COLO668 (cell line): ENCODE measurements around the gene TRIM26.
"Not testable (repeated sequence)": the region's sequence is repeated elsewhere in the genome, so short reads cannot be mapped to it uniquely, and the experiment has no call there.

ENCODE experiments used
- DNase-seq: peaks from one replicate; lab custom pipeline; 2025; ENCODE audit not compliant: unreplicated experiment; lab: John Stamatoyannopoulos, UW

TRIM26 gene

DNA sequence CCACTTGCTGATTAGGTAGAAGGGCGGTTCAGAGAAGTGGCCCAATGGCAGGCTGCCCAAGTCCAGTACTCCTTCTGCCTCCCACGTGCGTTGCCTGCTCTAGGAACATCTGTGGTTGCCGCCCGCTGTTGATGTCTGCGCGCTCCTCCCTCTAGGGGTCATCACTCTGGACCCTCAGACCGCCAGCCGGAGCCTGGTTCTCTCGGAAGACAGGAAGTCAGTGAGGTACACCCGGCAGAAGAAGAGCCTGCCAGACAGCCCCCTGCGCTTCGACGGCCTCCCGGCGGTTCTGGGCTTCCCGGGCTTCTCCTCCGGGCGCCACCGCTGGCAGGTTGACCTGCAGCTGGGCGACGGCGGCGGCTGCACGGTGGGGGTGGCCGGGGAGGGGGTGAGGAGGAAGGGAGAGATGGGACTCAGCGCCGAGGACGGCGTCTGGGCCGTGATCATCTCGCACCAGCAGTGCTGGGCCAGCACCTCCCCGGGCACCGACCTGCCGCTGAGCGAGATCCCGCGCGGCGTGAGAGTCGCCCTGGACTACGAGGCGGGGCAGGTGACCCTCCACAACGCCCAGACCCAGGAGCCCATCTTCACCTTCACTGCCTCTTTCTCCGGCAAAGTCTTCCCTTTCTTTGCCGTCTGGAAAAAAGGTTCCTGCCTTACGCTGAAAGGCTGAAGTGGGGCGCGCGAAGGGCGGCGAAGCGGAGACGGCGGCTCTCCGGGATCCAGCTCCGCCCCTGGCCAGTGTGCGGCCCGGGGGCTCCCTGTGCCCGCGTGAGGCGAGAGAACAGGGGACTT lies 41.3 kb downstream of the TRIM26 start:
- DNase-seq, result no peak

DNA sequence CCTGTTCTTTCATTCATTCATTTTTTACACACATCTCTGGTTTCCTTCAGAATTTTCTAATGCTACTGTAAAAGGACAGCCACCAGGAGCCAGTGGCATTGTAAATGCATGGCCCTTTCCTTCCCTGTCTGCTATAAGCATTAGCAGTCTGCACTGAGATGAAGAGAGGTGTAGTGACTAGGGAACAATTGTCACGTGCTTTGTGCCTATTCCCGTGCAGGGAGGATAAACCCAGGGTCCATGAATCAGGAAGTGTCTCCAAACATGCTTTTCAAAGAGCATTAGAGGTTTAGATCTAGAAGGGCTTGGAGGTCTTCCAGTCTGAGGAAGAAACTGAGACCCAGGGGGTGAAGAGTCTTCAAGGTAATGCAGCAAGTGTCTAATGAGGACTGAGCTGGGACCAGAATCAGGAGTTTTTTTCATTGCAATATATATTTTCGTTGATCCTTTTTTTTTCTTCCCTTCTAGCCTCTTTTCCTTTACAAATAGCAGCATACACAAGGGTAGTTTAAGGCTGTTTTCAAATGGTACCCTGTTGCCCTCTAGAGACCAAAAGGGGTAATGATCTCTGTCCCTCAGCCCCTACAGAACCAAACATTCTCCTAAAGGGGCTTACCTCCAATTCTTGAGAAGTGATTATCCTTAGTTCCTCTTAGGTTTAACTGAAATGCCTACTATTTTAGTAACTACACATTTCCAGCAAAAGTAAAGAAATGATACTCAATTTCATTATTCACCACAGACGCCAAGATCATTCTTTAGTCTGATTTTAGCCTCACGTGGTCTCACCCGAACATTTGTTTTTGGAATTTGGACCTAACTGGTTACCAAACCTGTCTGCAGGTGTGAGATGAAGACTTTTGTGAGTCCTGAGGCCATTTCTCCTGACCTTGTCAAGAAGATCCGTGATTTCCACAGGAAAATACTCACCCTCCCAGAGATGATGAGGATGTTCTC lies 43.3 kb downstream of the TRIM26 start:
- DNase-seq, result no peak

DNA sequence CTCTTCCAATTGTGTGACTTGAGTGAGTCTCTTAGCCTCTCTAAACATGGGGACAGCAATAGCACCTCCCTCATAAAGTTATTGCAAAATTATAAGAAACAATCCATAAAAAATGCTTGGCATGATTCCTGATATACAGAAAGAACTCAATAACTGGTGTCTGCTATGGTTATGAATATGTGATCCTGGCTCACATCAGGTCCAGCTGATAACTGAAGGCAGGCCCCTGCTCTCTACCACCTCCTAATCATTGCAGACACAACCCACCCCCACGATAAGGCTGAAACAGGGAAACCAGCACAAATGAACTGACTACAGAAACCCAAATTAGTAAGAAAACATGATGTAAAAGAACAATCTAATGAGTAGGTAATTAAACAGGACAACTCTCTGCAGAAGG lies 44.5 kb downstream of the TRIM26 start:
- no peak for DNase-seq

- DNase-seq, result no peak
Measured at GRCh38 chr6:30167101-30167500, 46.1 kb downstream of the TRIM26 start.

DNA sequence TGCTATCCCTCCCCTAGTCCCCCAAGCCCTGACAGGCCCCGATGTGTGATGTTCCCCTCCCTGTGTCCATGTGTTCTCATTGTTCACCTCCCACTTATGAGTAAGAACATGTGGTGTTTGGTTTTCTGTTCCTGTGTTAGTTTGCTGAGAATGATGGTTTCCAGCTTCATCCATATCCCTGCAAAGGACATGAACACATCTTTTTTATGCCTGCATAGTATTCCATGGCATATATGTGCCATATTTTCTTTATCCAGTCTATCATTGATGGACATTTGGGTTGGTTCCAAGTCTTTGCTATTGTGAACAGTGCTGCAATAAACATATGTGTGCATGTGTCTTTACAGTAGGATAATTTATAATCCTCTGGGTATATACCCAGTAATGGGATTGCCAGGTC lies 48.0 kb downstream of the TRIM26 start:
- DNase-seq, result not testable (repeated sequence)

DNA sequence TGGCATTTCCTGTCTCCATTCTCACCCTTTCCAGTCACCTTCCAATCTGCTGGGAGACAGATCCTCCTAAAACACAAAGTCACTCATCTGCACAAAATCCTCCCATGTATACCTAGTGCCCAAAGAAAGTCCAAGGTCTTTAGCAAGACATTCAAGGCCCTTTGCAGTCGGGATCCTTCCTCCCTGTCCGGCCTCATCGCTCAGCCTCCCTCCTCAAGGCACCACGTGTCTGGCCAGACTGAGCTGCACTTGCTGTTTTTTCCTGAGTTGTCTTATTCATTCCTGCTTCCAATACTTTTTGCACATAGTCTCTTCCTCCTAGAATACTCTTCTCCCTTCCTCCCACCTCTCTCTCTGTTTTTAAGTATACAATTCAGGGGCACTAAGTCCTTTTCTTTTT lies 48.5 kb downstream of the TRIM26 start:
- DNase-seq, result no peak

DNA sequence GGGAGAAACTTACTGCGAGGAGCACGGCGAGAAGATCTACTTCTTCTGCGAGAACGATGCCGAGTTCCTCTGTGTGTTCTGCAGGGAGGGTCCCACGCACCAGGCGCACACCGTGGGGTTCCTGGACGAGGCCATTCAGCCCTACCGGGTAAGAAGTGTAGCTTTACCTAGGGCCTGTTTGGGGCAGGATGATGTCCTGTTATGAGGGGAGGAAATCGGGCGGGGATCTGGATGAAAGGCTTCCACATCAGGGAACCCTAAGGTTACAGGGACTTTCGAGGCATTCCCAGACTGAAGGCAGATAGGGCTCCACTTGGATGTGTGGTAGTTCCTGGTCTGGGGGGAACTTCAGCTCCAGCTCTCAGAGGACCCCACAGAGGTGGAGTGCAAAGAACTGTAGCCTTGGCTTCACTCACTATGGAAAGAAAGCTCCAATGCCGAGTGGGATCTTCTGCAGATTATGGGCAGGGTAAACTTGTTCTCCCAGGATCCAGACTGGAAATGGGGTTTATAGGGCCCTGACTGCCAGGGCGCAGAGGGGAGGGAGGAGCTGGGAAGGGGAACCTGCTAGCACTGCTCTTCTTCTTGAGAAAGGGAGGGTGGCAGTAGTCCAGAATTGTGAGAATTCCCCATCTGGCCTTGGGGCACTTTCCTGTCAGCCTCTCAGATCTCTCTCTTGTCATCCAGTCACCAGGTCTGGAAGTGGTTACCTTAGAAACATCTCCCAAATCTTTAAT lies 49.1 kb downstream of the TRIM26 start:
- DNase-seq, result no peak

DNA sequence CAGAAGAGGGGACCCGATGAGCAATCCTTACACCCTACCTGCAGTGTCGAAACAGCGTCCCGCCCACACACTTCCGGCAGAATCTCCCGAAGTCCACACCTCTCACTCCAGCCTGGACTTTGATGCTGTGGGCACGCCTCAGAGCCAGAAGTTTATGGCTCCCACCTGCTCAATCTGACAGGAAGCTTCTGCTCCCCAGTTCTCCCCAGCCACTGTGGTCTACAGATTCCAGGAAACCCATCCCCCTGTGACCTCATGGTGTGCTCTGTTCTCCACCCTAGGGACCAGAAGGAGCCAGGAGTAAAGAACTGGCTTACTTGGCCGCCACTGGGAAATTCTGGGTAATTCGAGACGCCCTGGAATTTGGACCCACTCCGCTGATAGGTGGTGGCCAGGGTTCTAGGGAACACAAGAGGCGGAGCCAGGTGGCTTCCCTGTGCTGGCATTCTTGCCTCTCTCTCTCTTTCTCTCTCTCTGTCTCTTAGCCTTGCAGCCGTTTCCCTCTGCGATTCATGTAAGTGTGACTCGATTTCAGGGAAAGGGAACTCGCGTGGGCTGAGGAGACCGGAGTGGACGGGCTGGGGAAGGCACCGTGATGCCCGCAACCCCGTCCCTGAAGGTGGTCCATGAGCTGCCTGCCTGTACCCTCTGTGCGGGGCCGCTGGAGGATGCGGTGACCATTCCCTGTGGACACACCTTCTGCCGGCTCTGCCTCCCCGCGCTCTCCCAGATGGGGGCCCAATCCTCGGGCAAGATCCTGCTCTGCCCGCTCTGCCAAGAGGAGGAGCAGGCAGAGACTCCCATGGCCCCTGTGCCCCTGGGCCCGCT lies 49.9 kb downstream of the TRIM26 start, which contains the start of gene TRIM15:
TSS of gene TRIM15 (plus strand) at position 457 of the 828 bp plus-strand sequence. CDS start at position 596, 139 bp downstream.
- peak; percentile 41 for DNase-seq

DNA sequence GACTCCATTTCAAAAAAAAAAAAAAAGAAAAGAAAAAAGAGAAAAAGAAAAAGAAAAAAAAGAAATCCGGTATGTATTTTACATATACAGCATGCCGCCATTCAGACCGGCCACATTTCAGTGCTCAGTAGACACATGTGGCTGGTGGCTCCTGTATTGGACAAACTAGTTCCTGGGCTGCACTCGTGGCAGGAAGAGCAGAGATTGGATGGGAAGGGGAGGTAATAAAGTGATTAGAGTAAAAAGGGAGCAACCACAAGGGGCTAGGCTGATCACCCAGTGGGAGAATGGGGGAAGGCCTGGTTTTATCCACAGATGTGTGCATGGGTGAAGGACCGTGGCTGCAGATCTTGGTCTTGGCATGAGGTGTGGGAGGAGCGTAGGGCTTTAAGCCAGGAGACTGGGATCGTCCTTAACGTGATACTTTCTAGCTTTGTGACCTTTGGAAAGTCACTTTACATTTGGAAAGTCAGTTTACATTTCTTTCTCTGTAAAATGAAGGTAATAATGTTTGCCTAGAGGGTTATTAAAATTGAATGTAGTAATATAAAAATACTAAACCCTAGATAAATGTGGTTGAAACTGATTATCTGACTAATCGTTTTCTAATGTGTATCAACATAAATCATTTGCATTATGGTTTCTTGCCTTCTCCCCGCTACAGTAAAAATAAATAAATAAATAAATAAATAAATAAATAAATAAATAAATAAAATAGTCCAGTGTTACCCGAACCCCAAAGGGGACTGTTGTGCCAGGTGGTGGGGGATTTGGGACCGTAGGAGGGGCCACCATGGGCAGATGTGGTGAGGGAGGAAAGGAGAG lies 50.7 kb downstream of the TRIM26 start:
- DNase-seq, result no peak

DNA sequence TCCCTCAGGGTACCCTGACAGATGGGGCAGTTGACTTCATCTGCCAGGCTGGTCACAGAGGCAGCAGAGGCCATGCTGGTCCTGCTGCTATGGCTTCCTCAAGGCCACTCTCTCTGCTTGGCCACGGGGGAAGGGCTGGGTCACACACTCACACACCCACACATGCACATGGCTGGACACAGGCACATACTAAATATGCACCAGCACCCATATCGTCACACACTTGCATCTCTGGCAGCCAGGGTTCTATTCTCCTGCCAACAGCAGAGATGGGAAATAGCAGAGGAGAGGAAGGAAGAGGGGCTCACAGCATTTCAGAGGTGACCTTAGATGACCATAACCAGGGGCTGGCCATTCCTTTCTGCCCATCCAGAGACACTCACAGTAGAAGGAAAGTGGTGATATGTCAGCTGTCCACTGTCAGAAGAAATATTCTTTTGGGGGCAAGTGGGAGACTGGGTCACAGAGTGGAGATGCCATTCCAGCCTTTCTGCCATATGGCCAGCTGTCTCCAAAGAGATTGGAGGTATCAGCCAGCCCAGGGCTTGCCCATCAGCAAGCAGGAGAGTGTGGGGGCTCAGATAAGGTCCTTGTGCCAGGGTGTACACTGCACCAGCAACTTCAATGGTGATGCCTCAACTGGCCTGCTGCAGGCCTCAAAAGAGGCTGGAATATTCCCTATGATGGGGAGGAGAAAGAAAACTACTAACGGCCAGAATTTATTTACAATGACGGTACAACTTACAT lies 52.2 kb downstream of the TRIM26 start, which contains the start of gene TRIM10:
TSS of gene TRIM10 (minus strand) at position 427 of the 747 bp plus-strand sequence. CDS start at position 74, 353 bp downstream.
- DNase-seq, result no peak

GRCh38 chr6:30160008-30160784 lies 53.0 kb downstream of the TRIM26 start:
- DNase-seq, result no peak

- DNase-seq, result no peak
Measured at GRCh38 chr6:30158475-30159040, 54.6 kb downstream of the TRIM26 start.

DNA sequence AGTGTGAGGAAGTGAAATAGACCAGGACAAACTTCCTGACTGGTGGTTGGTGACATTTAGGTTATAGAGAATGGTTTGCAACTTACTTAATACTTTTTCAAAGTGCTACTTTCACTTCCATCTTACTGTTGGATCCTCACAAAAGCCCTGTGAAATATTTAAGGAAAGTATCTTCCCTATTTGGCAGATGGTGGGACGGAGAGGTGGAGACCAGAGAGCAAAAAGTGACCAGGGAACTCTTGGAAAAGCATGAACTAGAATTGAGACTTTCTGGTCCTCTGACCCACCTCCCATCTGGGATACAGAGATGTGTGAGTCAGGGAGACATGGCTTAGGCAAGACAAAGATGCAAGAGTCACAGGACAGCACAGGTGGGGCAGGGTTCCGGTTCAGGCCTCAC lies 55.2 kb downstream of the TRIM26 start:
- DNase-seq, result no peak

DNA sequence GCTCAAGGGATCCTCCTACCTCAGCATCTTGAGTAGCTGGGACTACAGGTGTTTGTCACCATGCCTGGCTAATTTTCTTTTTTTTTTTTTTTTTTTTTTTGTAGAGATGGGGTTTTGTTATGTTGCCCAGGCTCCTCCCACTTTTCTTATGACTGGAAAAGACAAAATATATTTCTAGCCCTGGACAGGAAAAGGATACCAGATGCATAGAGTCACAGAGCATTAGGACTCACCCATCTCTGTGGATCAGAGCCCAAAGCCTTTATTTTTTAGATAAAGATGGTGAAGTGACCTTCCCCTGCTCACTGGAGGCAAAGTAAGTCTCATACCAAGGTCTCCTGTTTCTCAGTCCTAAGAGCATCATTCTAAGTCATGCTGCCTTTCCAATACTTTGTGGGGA lies 55.6 kb downstream of the TRIM26 start:
- no peak for DNase-seq

- DNase-seq, result no peak
Measured at GRCh38 chr6:30156774-30157173, 56.4 kb downstream of the TRIM26 start.

DNA sequence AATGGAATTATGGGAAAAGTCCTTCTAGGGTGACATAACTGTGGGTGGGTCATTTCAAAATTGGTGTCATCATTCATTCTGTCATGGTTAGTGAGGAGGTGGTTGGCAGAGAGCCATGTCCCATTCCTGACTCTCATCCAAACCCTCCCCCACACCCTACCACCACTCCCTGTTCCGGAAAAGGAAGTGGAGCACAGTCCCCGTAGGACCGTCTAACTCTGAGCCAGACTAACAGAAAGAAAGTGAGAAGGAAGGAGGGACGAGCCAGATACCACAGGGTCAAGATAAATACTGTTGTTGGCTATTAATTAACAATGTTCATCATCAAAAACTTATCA lies 57.0 kb downstream of the TRIM26 start:
- peak; percentile 17 for DNase-seq

DNA sequence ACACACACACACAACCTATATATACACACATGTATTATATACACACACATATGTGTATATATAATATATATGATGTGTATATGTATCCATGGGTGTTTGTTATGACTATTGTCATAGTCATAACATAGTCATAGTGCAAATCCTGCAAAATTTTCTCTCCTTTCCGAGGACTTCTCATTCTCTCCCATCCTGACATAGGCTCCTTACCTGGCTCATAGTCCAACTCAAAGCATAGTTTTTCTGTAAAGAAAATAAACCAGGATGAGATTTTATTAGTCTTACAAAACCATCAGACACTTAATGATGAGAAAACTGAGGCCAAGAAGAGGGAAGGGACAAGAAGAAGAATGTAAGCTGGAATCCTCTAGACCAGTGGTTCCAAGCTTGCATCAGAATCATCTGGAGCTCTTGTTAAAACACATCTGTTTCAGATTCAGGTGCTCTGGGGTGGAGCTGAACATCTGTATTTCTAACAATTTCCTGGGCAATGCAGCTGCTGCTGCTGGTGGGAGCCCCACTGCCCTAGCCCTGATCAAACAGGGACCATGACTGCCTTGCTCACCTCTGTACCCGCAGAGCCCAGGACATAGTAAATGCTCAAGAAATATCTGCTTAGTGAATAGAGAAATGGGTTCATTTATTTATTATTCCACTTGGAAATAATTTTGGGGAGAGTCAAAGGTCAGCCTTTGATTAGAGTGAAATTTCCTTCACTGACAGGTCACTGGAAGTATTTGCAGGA lies 57.5 kb downstream of the TRIM26 start:
- DNase-seq, result no peak
